ENCODE data around the gene RGS5.

- TF ChIP-seq CTCF (conservative IDR thresholded peaks at IDR 0.05; ENCODE audit: low read length) (no peak), EZH2phosphoT487 (IDR thresholded peaks at IDR 0.05; ENCODE audit: borderline replicate concordance, low read depth, low read length) (no peak)
Measured at GRCh38 chr1:163107655-163108054, 95.1 kb downstream of the RGS5 start.

All from OCI-LY7 (cell line).